ENCODE data around the gene TMEM44.
A peak's percentile ranks its signal among the peaks of the same experiment; 100 is the strongest.

TMEM44 gene

GRCh38 chr3:194612221-194612620 is 21.0 kb downstream of the TMEM44 start:
- Histone ChIP-seq H2BK12ac (ENCODE audit: low read length) (no peak overlapping the region), H3K27me3 (ENCODE audit: control insufficient read depth in 3 of 3, insufficient read depth in 3 of 3, low read depth in 1 of 3, low read length in 3 of 3) (peaks cover 0 to 2% (median 0%) of the 10 kb centered on the region in 3 experiments), H3K23ac (ENCODE audit: low read depth, low read length, poor library complexity) (no peak overlapping the region), H3K14ac (ENCODE audit: low read length) (no peak overlapping the region), H3K4me2 (ENCODE audit: insufficient read depth, low read length, poor library complexity, severe bottlenecking) (no peak overlapping the region), H3K79me1 (ENCODE audit: low read depth, low read length) (no peaks in the 10 kb centered on the region), H3K27ac (replicated peaks; ENCODE audit: low read length) (no peak overlapping the region), H3K9me3 (replicated peaks in 1 of 2; ENCODE audit: control insufficient read depth in 2 of 2, insufficient read depth in 1 of 2, low read depth in 1 of 2, low read length in 2 of 2) (no peaks in the 10 kb centered on the region), H3K4me1 (ENCODE audit: control insufficient read depth in 2 of 2, insufficient read depth in 1 of 2, low read depth in 1 of 2, low read length in 2 of 2) (no peaks in the 10 kb centered on the region), H4K91ac (ENCODE audit: low read depth, low read length, poor library complexity) (no peak overlapping the region), H3K4me3 (ENCODE audit: low read length in 2 of 2) (no peak overlapping the region), H2AFZ (ENCODE audit: low read length) (no peak overlapping the region), H3K18ac (ENCODE audit: low read length) (no peak overlapping the region), H3K9ac (ENCODE audit: low read depth, low read length, poor library complexity) (no peak overlapping the region), H2AK5ac (ENCODE audit: low read depth, low read length) (no peak overlapping the region), H2BK120ac (ENCODE audit: low read depth, low read length) (no peak overlapping the region), H2BK15ac (ENCODE audit: low read length) (no peak overlapping the region), H3K4ac (ENCODE audit: low read length) (no peak overlapping the region), H2BK5ac (ENCODE audit: low read length) (no peak overlapping the region), H4K8ac (ENCODE audit: low read depth, low read length) (no peak overlapping the region), H3K36me3 (replicated peaks in 1 of 2; ENCODE audit: control insufficient read depth in 2 of 2, insufficient read depth in 2 of 2, low read length in 2 of 2) (peaks cover 7 to 54% of the 10 kb centered on the region in 2 donors)
- no peak for DNase-seq (ENCODE audit: low spot score)
- WGBS, 2 donors (ENCODE audit: extremely low coverage in 2 of 2, insufficient read length in 2 of 2, insufficient replicate concordance in 1 of 2), result no CpG with 5 or more reads among the region's 8 CpGs

GRCh38 chr3:194610689-194611088 is 22.5 kb downstream of the TMEM44 start:
- H3K14ac ChIP-seq (ENCODE audit: low read length), result peak overlapping the region; percentile 48
- no peak overlapping the region for H2BK15ac ChIP-seq (ENCODE audit: low read length)
- no peak overlapping the region for H2BK12ac ChIP-seq (ENCODE audit: low read length)
- H3K9me3 ChIP-seq (replicated peaks in 1 of 2; ENCODE audit: control insufficient read depth in 2 of 2, insufficient read depth in 1 of 2, low read depth in 1 of 2, low read length in 2 of 2), result no peaks in the 10 kb centered on the region
- H2AFZ ChIP-seq (ENCODE audit: low read length), result no peak overlapping the region
- WGBS, 2 donors (ENCODE audit: extremely low coverage in 2 of 2, insufficient read length in 2 of 2, insufficient replicate concordance in 1 of 2), result no CpG with 5 or more reads among the region's 3 CpGs
- DNase-seq (ENCODE audit: low spot score), result no peak
- H3K9ac ChIP-seq (ENCODE audit: low read depth, low read length, poor library complexity), result no peak overlapping the region
- H3K79me1 ChIP-seq (ENCODE audit: low read depth, low read length), result no peaks in the 10 kb centered on the region
- H3K4ac ChIP-seq (ENCODE audit: low read length), result no peak overlapping the region
- no peak overlapping the region for H3K27ac ChIP-seq (replicated peaks; ENCODE audit: low read length)
- H3K18ac ChIP-seq (ENCODE audit: low read length), result no peak overlapping the region
- H3K27me3 ChIP-seq (ENCODE audit: control insufficient read depth in 3 of 3, insufficient read depth in 3 of 3, low read depth in 1 of 3, low read length in 3 of 3), result peaks cover 0 to 2% (median 0%) of the 10 kb centered on the region in 3 experiments
- H2BK5ac ChIP-seq (ENCODE audit: low read length), result no peak overlapping the region
- no peak overlapping the region for H3K4me3 ChIP-seq (ENCODE audit: low read length in 2 of 2)
- H3K4me2 ChIP-seq (ENCODE audit: insufficient read depth, low read length, poor library complexity, severe bottlenecking), result no peak overlapping the region
- peaks cover 9 to 50% of the 10 kb centered on the region in 2 donors for H3K36me3 ChIP-seq (replicated peaks in 1 of 2; ENCODE audit: control insufficient read depth in 2 of 2, insufficient read depth in 2 of 2, low read length in 2 of 2)
- no peak overlapping the region for H4K91ac ChIP-seq (ENCODE audit: low read depth, low read length, poor library complexity)
- no peaks in the 10 kb centered on the region for H3K4me1 ChIP-seq (ENCODE audit: control insufficient read depth in 2 of 2, insufficient read depth in 1 of 2, low read depth in 1 of 2, low read length in 2 of 2)
- no peak overlapping the region for H2AK5ac ChIP-seq (ENCODE audit: low read depth, low read length)
- no peak overlapping the region for H3K23ac ChIP-seq (ENCODE audit: low read depth, low read length, poor library complexity)
- no peak overlapping the region for H2BK120ac ChIP-seq (ENCODE audit: low read depth, low read length)
- no peak overlapping the region for H4K8ac ChIP-seq (ENCODE audit: low read depth, low read length)

- Histone ChIP-seq H3K27ac (replicated peaks; ENCODE audit: low read length) (no peak overlapping the region), H3K4me1 (ENCODE audit: control insufficient read depth in 2 of 2, insufficient read depth in 1 of 2, low read depth in 1 of 2, low read length in 2 of 2) (no peaks in the 10 kb centered on the region), H4K8ac (ENCODE audit: low read depth, low read length) (no peak overlapping the region), H3K27me3 (ENCODE audit: control insufficient read depth in 3 of 3, insufficient read depth in 3 of 3, low read depth in 1 of 3, low read length in 3 of 3) (peaks cover 0 to 2% (median 0%) of the 10 kb centered on the region in 3 experiments), H2BK5ac (ENCODE audit: low read length) (no peak overlapping the region), H3K4ac (ENCODE audit: low read length) (no peak overlapping the region), H2AK5ac (ENCODE audit: low read depth, low read length) (no peak overlapping the region), H3K23ac (ENCODE audit: low read depth, low read length, poor library complexity) (no peak overlapping the region), H2BK12ac (ENCODE audit: low read length) (no peak overlapping the region), H3K18ac (ENCODE audit: low read length) (no peak overlapping the region), H3K9ac (ENCODE audit: low read depth, low read length, poor library complexity) (no peak overlapping the region), H3K4me2 (ENCODE audit: insufficient read depth, low read length, poor library complexity, severe bottlenecking) (no peak overlapping the region), H3K9me3 (replicated peaks in 1 of 2; ENCODE audit: control insufficient read depth in 2 of 2, insufficient read depth in 1 of 2, low read depth in 1 of 2, low read length in 2 of 2) (no peaks in the 10 kb centered on the region), H2AFZ (ENCODE audit: low read length) (no peak overlapping the region), H3K79me1 (ENCODE audit: low read depth, low read length) (no peaks in the 10 kb centered on the region), H3K14ac (ENCODE audit: low read length) (no peak overlapping the region), H3K36me3 (replicated peaks in 1 of 2; ENCODE audit: control insufficient read depth in 2 of 2, insufficient read depth in 2 of 2, low read length in 2 of 2) (peaks cover 7 to 52% of the 10 kb centered on the region in 2 donors), H2BK120ac (ENCODE audit: low read depth, low read length) (no peak overlapping the region), H2BK15ac (ENCODE audit: low read length) (no peak overlapping the region), H4K91ac (ENCODE audit: low read depth, low read length, poor library complexity) (no peak overlapping the region), H3K4me3 (ENCODE audit: low read length in 2 of 2) (peak overlapping the region in 1 of 2 donors; percentile 31)
- DNase-seq (ENCODE audit: low spot score), result no peak
- WGBS, 2 donors (ENCODE audit: extremely low coverage in 2 of 2, insufficient read length in 2 of 2, insufficient replicate concordance in 1 of 2), result no CpG with 5 or more reads among the region's 13 CpGs
These were observed 23.6 kb downstream of the TMEM44 start for GRCh38 chr3:194609601-194610000.

GRCh38 chr3:194608981-194609380 is 24.2 kb downstream of the TMEM44 start:
- Histone ChIP-seq H2BK12ac (ENCODE audit: low read length) (no peak overlapping the region), H2BK5ac (ENCODE audit: low read length) (no peak overlapping the region), H3K27me3 (ENCODE audit: control insufficient read depth in 3 of 3, insufficient read depth in 3 of 3, low read depth in 1 of 3, low read length in 3 of 3) (peaks cover 0 to 2% (median 0%) of the 10 kb centered on the region in 3 experiments), H4K91ac (ENCODE audit: low read depth, low read length, poor library complexity) (no peak overlapping the region), H3K23ac (ENCODE audit: low read depth, low read length, poor library complexity) (no peak overlapping the region), H3K4ac (ENCODE audit: low read length) (no peak overlapping the region), H3K9ac (ENCODE audit: low read depth, low read length, poor library complexity) (no peak overlapping the region), H2BK120ac (ENCODE audit: low read depth, low read length) (no peak overlapping the region), H3K27ac (replicated peaks; ENCODE audit: low read length) (no peak overlapping the region), H3K9me3 (replicated peaks in 1 of 2; ENCODE audit: control insufficient read depth in 2 of 2, insufficient read depth in 1 of 2, low read depth in 1 of 2, low read length in 2 of 2) (no peaks in the 10 kb centered on the region), H3K18ac (ENCODE audit: low read length) (no peak overlapping the region), H3K36me3 (replicated peaks in 1 of 2; ENCODE audit: control insufficient read depth in 2 of 2, insufficient read depth in 2 of 2, low read length in 2 of 2) (peaks cover 11 to 52% of the 10 kb centered on the region in 2 donors), H3K4me2 (ENCODE audit: insufficient read depth, low read length, poor library complexity, severe bottlenecking) (no peak overlapping the region), H3K4me1 (ENCODE audit: control insufficient read depth in 2 of 2, insufficient read depth in 1 of 2, low read depth in 1 of 2, low read length in 2 of 2) (no peaks in the 10 kb centered on the region), H3K79me1 (ENCODE audit: low read depth, low read length) (no peaks in the 10 kb centered on the region), H2AFZ (ENCODE audit: low read length) (no peak overlapping the region), H4K8ac (ENCODE audit: low read depth, low read length) (no peak overlapping the region), H3K14ac (ENCODE audit: low read length) (no peak overlapping the region), H3K4me3 (ENCODE audit: low read length in 2 of 2) (no peak overlapping the region), H2AK5ac (ENCODE audit: low read depth, low read length) (no peak overlapping the region), H2BK15ac (ENCODE audit: low read length) (no peak overlapping the region)
- DNase-seq (ENCODE audit: low spot score), result no peak
- WGBS, 2 donors (ENCODE audit: extremely low coverage in 2 of 2, insufficient read length in 2 of 2, insufficient replicate concordance in 1 of 2), result no CpG with 5 or more reads among the region's 9 CpGs

Measured in neuronal stem cell (in vitro differentiated cells).